GM10248 (cell line): ENCODE results near the gene ACACA.

ENCODE experiments used
- CTCF ChIA-PET: fragments of 300-600 bp; sonication (Branson Sonifier 250); formaldehyde crosslinking; extraction: SDS; loops from one replicate; lab custom pipeline; 2021; ENCODE audit warnings: antibody characterized with exemption; lab: Yijun Ruan, JAX
- POLR2A ChIA-PET: fragments of 350-650 bp; sonication (Branson Sonifier 250); formaldehyde crosslinking; extraction: SDS; loops from one replicate; lab custom pipeline; 2020; ENCODE audit warnings: antibody characterized with exemption; lab: Yijun Ruan, JAX
- DNase-seq: peaks from one replicate; pipeline ENCODE4 v3.0.0; 2012; ENCODE audit errors: extremely low spot score
- CTCF ChIP-seq: IDR thresholded peaks from 2 replicates; pipeline ENCODE4 v1.5.1; 2012; ENCODE audit warnings: mild to moderate bottlenecking, low read depth; ENCODE audit errors: extremely low read depth, missing control alignments, control extremely low read depth

The ACACA gene

DNA sequence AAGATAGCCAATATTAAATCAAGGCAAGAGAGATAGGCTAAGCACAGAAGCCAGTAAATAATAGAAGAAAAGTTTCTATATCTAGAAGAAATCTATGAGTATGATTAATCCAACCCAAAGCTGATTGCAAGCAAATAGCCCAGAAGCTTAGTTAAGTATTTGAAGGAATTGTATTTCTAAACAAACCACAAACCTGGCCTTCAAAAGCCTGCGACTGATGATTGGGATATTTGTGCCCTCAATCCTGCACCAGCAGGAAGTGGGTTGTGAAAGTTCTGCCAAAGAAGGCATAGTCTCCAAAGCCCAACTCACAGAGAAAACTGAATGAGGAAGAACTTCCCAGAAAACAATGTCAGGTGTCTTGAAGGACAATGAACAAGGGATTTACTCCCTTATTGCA lies 145.3 kb downstream of the ACACA start:
- ChIA-PET CTCF (no interaction called here), POLR2A (no interaction called here)

GRCh38 chr17:37259030-37259735 lies 147.5 kb downstream of the ACACA start:
- ChIA-PET CTCF (interaction anchor here (1.0 kb wide), 1 partner anchor 18 kb away, joined by 3 read pairs; no protein-coding TSS in a partner anchor), POLR2A (no interaction called here)
- DNase-seq: no peak
- no peak for TF ChIP-seq CTCF

More for the DNA sequence above, 145.3 kb downstream of the ACACA start:
- no peak for TF ChIP-seq CTCF
- no peak for DNase-seq

DNA sequence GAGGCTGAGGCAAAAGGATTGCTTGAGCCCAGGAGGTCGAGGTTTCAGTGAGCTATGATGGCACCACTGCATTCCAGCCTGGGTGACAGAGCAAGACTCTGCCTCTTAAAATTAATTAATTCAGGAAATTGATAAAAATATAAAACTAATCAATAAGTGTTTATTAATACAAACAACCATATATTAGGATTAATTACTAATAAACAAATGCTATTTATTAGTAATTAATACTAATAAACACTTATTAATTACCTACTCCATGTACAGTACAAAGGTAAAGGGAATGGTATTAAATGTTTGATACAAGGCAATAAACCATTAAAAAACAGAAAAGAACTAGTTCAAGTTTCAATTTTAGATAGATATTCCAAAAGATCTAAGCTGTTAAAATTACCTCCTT lies 150.0 kb downstream of the ACACA start:
- DNase-seq: no peak
- TF ChIP-seq CTCF: no peak
- ChIA-PET POLR2A (no interaction called here), CTCF (interaction anchor here (1.5 to 2.3 kb wide), 2 partner anchors 15 to 117 kb away, joined by 4 to 10 read pairs; no protein-coding TSS in a partner anchor)

DNA sequence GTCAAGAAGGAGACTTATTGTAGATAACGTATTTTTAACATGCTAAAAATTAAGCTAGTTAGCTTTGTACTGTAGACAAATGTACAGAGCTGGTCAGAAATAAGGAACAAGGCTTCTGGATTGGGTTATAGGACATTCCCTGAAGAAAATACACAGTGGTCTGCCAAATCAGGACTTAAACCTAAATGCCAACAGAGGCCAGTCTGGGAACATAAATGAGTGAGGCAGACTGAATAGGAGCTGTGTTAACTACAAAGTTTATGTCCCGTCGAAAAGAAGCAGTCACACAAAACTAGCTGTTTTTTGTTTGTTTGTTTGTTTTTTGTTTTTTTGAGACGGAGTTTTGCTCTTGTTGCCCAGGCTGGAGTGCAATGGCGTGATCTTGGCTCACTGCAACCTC lies 151.2 kb downstream of the ACACA start:
- CTCF ChIA-PET: interaction anchor here (0.9 to 2.3 kb wide), 5 partner anchors 10 to 118 kb away, joined by 3 to 10 read pairs (median 4); no protein-coding TSS in a partner anchor
- no peak for DNase-seq
- POLR2A ChIA-PET: no interaction called here
- no peak for TF ChIP-seq CTCF

- CTCF ChIA-PET: interaction anchor here (1.7 to 4.2 kb wide), 3 partner anchors 8 to 645 kb away, joined by 4 to 15 read pairs (median 5); no protein-coding TSS in a partner anchor
- TF ChIP-seq CTCF: no peak
- DNase-seq: peak; percentile 13
- POLR2A ChIA-PET: no interaction called here
Measured at GRCh38 chr17:37247825-37248224, 158.8 kb downstream of the ACACA start.

DNA sequence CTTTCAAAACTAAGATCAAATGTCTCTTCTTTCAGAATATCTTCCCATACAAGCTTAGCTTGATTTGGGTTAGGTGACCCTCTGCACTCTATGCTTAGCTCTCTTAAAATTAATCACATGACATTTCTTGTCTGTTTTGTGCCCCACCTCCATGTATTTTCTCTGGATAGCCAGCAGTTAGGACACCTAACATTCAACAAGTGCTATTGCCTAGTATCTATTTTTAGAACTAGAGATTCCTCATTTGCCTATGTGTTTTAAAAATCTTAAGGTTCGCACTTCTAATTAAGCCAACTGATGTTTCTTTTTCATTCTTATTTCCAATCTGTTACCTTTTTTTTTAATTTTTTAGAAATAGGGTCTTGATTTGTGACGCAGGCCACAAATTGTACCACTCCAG lies 160.6 kb downstream of the ACACA start:
- POLR2A ChIA-PET: no interaction called here
- DNase-seq: no peak
- no peak for TF ChIP-seq CTCF
- CTCF ChIA-PET: no interaction called here
